Vagina (tissue), 2 donors: ENCODE data around the gene ANKS6.

Experiments used
- POLR2A ChIP-seq, 2 donors: fragments of 450-650 bp; IDR thresholded peaks; one replicate each; pipeline ENCODE4 v1.6.1; 2017; ENCODE audit warnings: antibody characterized with exemption in 2 of 2, mild to moderate bottlenecking in 2 of 2, moderate library complexity in 2 of 2
- TF ChIP-seq, protein P1 (sequence below), 3 experiments: fragments of 450-650 bp in 2 of 3; fragments of 200-600 bp in 1 of 3; sonication (generic) in 1 of 3; IDR thresholded peaks; one replicate each; pipeline ENCODE4 v1.5.1; 2017 to 2019; ENCODE audit warnings: antibody characterized with exemption in 3 of 3, mild to moderate bottlenecking in 2 of 3, moderate library complexity in 2 of 3

DNA sequence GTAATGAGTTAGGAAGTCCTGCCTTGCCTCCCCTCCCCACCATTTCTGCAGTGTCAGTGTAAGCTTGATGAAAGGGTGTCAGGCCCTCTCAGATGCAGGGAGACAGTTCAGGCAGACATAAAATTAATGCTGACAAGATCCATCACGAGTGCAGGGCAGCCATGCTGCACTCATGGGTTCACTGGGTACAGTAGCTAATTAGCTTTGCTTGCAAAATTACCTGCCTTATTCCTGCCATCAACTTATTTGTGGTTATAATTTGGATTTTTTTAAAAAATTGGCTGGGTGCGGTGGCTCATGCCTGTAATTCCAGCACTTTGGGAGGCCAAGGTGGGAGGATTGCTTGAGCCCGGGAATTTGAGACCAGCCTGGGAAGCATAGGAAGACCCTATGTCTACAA lies 29.1 kb upstream of the ANKS6 start:
- TF ChIP-seq, protein P1, sequence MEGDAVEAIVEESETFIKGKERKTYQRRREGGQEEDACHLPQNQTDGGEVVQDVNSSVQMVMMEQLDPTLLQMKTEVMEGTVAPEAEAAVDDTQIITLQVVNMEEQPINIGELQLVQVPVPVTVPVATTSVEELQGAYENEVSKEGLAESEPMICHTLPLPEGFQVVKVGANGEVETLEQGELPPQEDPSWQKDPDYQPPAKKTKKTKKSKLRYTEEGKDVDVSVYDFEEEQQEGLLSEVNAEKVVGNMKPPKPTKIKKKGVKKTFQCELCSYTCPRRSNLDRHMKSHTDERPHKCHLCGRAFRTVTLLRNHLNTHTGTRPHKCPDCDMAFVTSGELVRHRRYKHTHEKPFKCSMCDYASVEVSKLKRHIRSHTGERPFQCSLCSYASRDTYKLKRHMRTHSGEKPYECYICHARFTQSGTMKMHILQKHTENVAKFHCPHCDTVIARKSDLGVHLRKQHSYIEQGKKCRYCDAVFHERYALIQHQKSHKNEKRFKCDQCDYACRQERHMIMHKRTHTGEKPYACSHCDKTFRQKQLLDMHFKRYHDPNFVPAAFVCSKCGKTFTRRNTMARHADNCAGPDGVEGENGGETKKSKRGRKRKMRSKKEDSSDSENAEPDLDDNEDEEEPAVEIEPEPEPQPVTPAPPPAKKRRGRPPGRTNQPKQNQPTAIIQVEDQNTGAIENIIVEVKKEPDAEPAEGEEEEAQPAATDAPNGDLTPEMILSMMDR (IDR thresholded peaks at IDR 0.05): no peak
- TF ChIP-seq POLR2A (IDR thresholded peaks at IDR 0.05): no peak
